ENCODE results near the gene ARHGAP28. TPM values are rescaled to one million over a fixed set of nuclear protein-coding genes. Genes with fewer than 3 reads are reported as not detected.

ARHGAP28 gene
- polyA plus RNA-seq, 1 of the 3 experiments (the other 2 are of a cell fraction), result 0.99 TPM

GRCh38 chr18:6743999-6744398, 14.5 kb downstream of the ARHGAP28 start (continued):
- TF ChIP-seq USF2 (IDR thresholded peaks at IDR 0.05; ENCODE audit: borderline replicate concordance, low read depth, low read length) (no peak), NFIC (IDR thresholded peaks at IDR 0.05; ENCODE audit: borderline replicate concordance) (no peak), ELF1 (IDR thresholded peaks at IDR 0.05) (no peak), RXRA (IDR thresholded peaks at IDR 0.05; ENCODE audit: borderline replicate concordance, low read depth) (no peak), USF1 (IDR thresholded peaks at IDR 0.05; ENCODE audit: borderline replicate concordance, low read depth) (no peak), POLR2AphosphoS5 (IDR thresholded peaks at IDR 0.05; ENCODE audit: low read depth, low read length) (no peak), RFX5 (IDR thresholded peaks at IDR 0.05; ENCODE audit: low read length) (no peak), ZBTB33 (IDR thresholded peaks at IDR 0.05; ENCODE audit: borderline replicate concordance, low read depth) (no peak), MEF2A (IDR thresholded peaks at IDR 0.05; ENCODE audit: borderline replicate concordance, low read depth) (no peak)

- peaks cover 4 to 7% of the 10 kb centered on the region in 2 experiments; a peak in 3 of 4 replicates for H3K4me1 ChIP-seq (ENCODE audit: control insufficient read depth in 1 of 2, insufficient read depth in 2 of 2, low read depth in 1 of 2, low read length in 1 of 2)
- H3K9me3 ChIP-seq, result no peaks in the 10 kb centered on the region
- H4K20me1 ChIP-seq (ENCODE audit: insufficient read depth), result peaks cover 7% of the 10 kb centered on the region; the same call in 1 of the 2 replicates
- H3K9ac ChIP-seq, result no peak overlapping the region
- ChIA-PET POLR2A (no interaction called here), CTCF (interaction anchor here (0.7 kb wide), 1 partner anchor 11 kb away, joined by 3 read pairs; no protein-coding TSS in a partner anchor)
- H3F3A ChIP-seq (replicated peaks; ENCODE audit: insufficient read depth), result peaks cover 17% of the 10 kb centered on the region
- no peaks in the 10 kb centered on the region for H3K36me3 ChIP-seq (replicated peaks in 1 of 2; ENCODE audit: control insufficient read depth in 1 of 2, insufficient read depth in 2 of 2, low read length in 1 of 2)
- H3K27me3 ChIP-seq (ENCODE audit: insufficient read depth), result no peaks in the 10 kb centered on the region
- no peak overlapping the region for H2AFZ ChIP-seq (ENCODE audit: low read depth)
- no peak for DNase-seq
- no peaks in the 10 kb centered on the region for H3K79me2 ChIP-seq (ENCODE audit: insufficient read depth)
- WGBS (ENCODE audit: low lambda C conversion rate), result 67% methylated on average over 1 of the region's 1 CpG
- H3K9me2 ChIP-seq, result no peaks in the 10 kb centered on the region
- H3K4me3 ChIP-seq (ENCODE audit: low read depth in 2 of 2, low read length in 1 of 2), result no peak overlapping the region
- no peak overlapping the region for H3K27ac ChIP-seq (ENCODE audit: low read depth in 2 of 2, low read length in 1 of 2)
- H3K4me2 ChIP-seq, result no peak overlapping the region
- TF ChIP-seq IRF3 (IDR thresholded peaks at IDR 0.05; ENCODE audit: low read depth, low read length) (no peak), MEF2A (IDR thresholded peaks at IDR 0.05; ENCODE audit: borderline replicate concordance, low read depth) (no peak), RCOR1 (IDR thresholded peaks at IDR 0.05; ENCODE audit: low read length) (no peak), MXI1 (IDR thresholded peaks at IDR 0.05; ENCODE audit: low read depth, low read length) (no peak), FOXM1 (IDR thresholded peaks at IDR 0.05; ENCODE audit: low read depth) (no peak), RAD21 (IDR thresholded peaks at IDR 0.05; ENCODE audit: low read length) (no peak), NRF1 (IDR thresholded peaks at IDR 0.05; ENCODE audit: low read depth, low read length) (no peak), CTCF (IDR thresholded peaks at IDR 0.05) (no peak), FOSL2 (IDR thresholded peaks at IDR 0.05; ENCODE audit: borderline replicate concordance, low read depth) (no peak), POLR2AphosphoS5 (IDR thresholded peaks at IDR 0.05; ENCODE audit: low read depth, low read length) (no peak), GATA2 (CRISPR knock-in tag; IDR thresholded peaks at IDR 0.05) (no peak), YY1 (IDR thresholded peaks at IDR 0.05; ENCODE audit: low read depth) (no peak), SIN3A (IDR thresholded peaks at IDR 0.05; ENCODE audit: borderline replicate concordance, low read depth, low read length) (no peak), TCF12 (IDR thresholded peaks at IDR 0.05) (no peak), PBX3 (IDR thresholded peaks at IDR 0.05) (no peak)
Observed at GRCh38 chr18:6744816-6745455, 15.4 kb downstream of the ARHGAP28 start.
